CD4-positive, alpha-beta T cell (primary cell): ENCODE data around the gene VGLL3. TPM values are rescaled to one million over a fixed set of nuclear protein-coding genes. Genes with fewer than 3 reads are reported as not detected.

Source experiments
- ATAC-seq: fragments of 200-7000 bp; cut with Tn5 transposase; one replicate; pipeline ENCODE4 v1.10.0; 2022; ENCODE audit warnings: mild to moderate bottlenecking; ENCODE audit not compliant: poor library complexity
- CTCF ChIA-PET: fragments of 350-600 bp; sonication (Branson Sonifier 250); formaldehyde crosslinking; loops from one replicate; lab custom pipeline; 2021; ENCODE audit warnings: antibody characterized with exemption, inconsistent platforms; lab: Charles Lee
- POLR2A ChIA-PET: fragments of 350-600 bp; sonication (Branson Sonifier 250); formaldehyde crosslinking; loops from one replicate; lab custom pipeline; 2021; ENCODE audit warnings: antibody characterized with exemption, inconsistent platforms; lab: Charles Lee
- DNase-seq, 14 experiments: peaks; one replicate each; pipeline ENCODE4 v3.0.0-alpha.2; 2013 to 2020; ENCODE audit warnings: mixed read lengths in 2 of 14
- H3K27ac ChIP-seq, 2 donors: one replicate each; pipeline versions ENCODE4 v1.5.1 to v1.7.0; 2013; ENCODE audit warnings: low read length in 2 of 2, low read depth in 1 of 2, mild to moderate bottlenecking in 1 of 2
- H3K27me3 ChIP-seq, 2 experiments: 1 replicate in 1 of 2; 2 replicates in 1 of 2; pipeline versions ENCODE4 v1.6.1 to v1.7.0; 2013; ENCODE audit warnings: low read length in 2 of 2, control low read depth in 1 of 2, mild to moderate bottlenecking in 1 of 2, moderate library complexity in 1 of 2; ENCODE audit not compliant: insufficient read depth in 2 of 2, control insufficient read depth in 1 of 2
- H3K36me3 ChIP-seq: one replicate; pipeline ENCODE4 v1.6.1; 2013; ENCODE audit warnings: low read length, control low read depth; ENCODE audit not compliant: insufficient read depth
- H3K4me1 ChIP-seq: one replicate; pipeline ENCODE4 v1.6.1; 2013; ENCODE audit warnings: low read length, control low read depth; ENCODE audit not compliant: insufficient read depth
- H3K4me3 ChIP-seq: one replicate; pipeline ENCODE4 v1.5.1; 2013; ENCODE audit warnings: mild to moderate bottlenecking, low read length, moderate library complexity
- H3K9me3 ChIP-seq, 2 experiments: 1 replicate in 1 of 2; 2 replicates in 1 of 2; pipeline versions ENCODE4 v1.6.1 to v1.7.0; 2013; ENCODE audit warnings: low read length in 2 of 2, mild to moderate bottlenecking in 2 of 2, control low read depth in 1 of 2, moderate library complexity in 1 of 2; ENCODE audit not compliant: control insufficient read depth in 1 of 2, insufficient read depth in 1 of 2
- H3K27ac Mint-ChIP-seq: one replicate; pipeline ENCODE4 v1.8.0; 2020; ENCODE audit warnings: mixed read lengths
- H3K27me3 Mint-ChIP-seq: one replicate; pipeline ENCODE4 v1.8.0; 2021; ENCODE audit warnings: mixed read lengths
- H3K36me3 Mint-ChIP-seq: one replicate; pipeline ENCODE4 v1.8.0; 2021; ENCODE audit warnings: low read depth, mixed read lengths
- H3K4me1 Mint-ChIP-seq: one replicate; pipeline ENCODE4 v1.8.0; 2021; ENCODE audit warnings: low read depth, mixed read lengths
- H3K4me3 Mint-ChIP-seq: one replicate; pipeline ENCODE4 v1.8.0; 2020; ENCODE audit warnings: mild to moderate bottlenecking, mixed read lengths
- H3K9me3 Mint-ChIP-seq: one replicate; pipeline ENCODE4 v1.8.0; 2020; ENCODE audit warnings: mixed read lengths
- intact Hi-C, 2 experiments: fragments of 100-400 bp; cut with DNase I in 1 of 2; cut with micrococcal nuclease in 1 of 2; formaldehyde crosslinking; loops; one replicate each; pipeline versions ENCODE4 v1.15.1 to v1.9.0; 2023 to 2025; cut with DNase I, micrococcal nuclease
- total RNA-seq, 174 experiments: library from RNA in 2 of 174; stranded (reverse) in 2 of 174; gene quantifications; one replicate each; pipeline ENCODE4 v1.2.3 and lab custom pipeline; 2021 to 2026
- TF ChIP-seq, protein P1 (sequence below): fragments of 200-600 bp; IDR thresholded peaks from one replicate; pipeline ENCODE4 v1.8.0; 2022; ENCODE audit warnings: antibody characterized with exemption, mild to moderate bottlenecking

Gene VGLL3
- total RNA-seq, 2 experiments from 2014 or later = not detected

DNA sequence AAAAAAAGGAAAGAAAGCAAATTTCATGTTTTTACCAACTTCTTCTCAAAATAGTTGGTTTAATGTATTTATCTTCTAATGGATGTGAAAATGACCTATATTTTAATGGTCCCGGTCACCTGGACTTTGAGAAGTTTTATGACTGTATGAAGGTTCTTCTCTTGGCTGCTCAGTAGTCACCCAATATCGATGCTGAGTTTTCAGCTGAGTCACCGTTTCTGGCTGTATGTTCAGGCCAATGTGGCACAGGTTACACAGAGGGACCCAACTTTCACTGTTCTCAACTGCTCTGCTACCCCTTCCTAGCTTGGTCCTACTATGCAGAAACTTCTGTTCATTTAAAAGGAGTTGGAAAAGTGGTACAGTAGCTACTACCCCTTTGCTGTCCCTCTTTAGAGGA lies 25.8 kb downstream of the VGLL3 start:
- H3K27ac Mint-ChIP-seq = no peak overlapping the region

DNA sequence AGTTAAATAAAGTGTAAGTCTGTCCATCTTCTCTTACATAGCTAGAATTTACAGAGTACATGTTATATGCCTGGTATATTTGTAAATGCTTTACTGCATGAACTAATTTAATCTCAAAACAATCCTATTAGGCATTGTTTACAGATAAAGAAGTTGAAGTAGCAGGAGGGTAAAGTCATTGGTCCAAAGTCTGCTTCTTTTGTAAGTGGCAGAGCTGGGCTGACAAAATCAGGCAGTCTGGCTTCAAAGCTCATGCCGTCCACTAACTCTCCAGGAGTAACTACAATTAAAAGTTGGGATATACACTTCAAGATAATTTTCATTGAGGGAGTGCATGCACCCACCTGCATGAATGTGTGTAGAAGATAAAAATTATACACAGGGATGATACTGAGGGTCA lies 27.3 kb downstream of the VGLL3 start:
- POLR2A ChIA-PET = no interaction called here
- peaks cover 0 to 2% of the 10 kb centered on the region in 2 experiments for H3K9me3 ChIP-seq
- Mint-ChIP-seq H3K27ac (no peak overlapping the region), H3K36me3 (no peaks in the 10 kb centered on the region), H3K4me3 (no peak overlapping the region), H3K9me3 (peaks cover 10% of the 10 kb centered on the region), H3K4me1 (no peaks in the 10 kb centered on the region), H3K27me3 (no peaks in the 10 kb centered on the region)
- no peaks in the 10 kb centered on the region for H3K4me1 ChIP-seq
- intact Hi-C loops = no loop called here
- no peak for DNase-seq
- H3K36me3 ChIP-seq = no peaks in the 10 kb centered on the region
- no peak overlapping the region for H3K4me3 ChIP-seq
- CTCF ChIA-PET = no interaction called here
- TF ChIP-seq, protein P1, sequence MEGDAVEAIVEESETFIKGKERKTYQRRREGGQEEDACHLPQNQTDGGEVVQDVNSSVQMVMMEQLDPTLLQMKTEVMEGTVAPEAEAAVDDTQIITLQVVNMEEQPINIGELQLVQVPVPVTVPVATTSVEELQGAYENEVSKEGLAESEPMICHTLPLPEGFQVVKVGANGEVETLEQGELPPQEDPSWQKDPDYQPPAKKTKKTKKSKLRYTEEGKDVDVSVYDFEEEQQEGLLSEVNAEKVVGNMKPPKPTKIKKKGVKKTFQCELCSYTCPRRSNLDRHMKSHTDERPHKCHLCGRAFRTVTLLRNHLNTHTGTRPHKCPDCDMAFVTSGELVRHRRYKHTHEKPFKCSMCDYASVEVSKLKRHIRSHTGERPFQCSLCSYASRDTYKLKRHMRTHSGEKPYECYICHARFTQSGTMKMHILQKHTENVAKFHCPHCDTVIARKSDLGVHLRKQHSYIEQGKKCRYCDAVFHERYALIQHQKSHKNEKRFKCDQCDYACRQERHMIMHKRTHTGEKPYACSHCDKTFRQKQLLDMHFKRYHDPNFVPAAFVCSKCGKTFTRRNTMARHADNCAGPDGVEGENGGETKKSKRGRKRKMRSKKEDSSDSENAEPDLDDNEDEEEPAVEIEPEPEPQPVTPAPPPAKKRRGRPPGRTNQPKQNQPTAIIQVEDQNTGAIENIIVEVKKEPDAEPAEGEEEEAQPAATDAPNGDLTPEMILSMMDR = no peak
- H3K27me3 ChIP-seq = no peaks in the 10 kb centered on the region
- H3K27ac ChIP-seq = no peak overlapping the region
- ATAC-seq = no peak

More for the DNA sequence above, 25.8 kb downstream of the VGLL3 start:
- ChIA-PET POLR2A (no interaction called here), CTCF (no interaction called here)
- H3K27me3 ChIP-seq = no peaks in the 10 kb centered on the region
- H3K4me1 ChIP-seq = no peaks in the 10 kb centered on the region
- ATAC-seq (no peak), DNase-seq (no peak)
- intact Hi-C loops = no loop called here
- no peaks in the 10 kb centered on the region for H3K36me3 ChIP-seq
- Mint-ChIP-seq H3K4me1 (no peaks in the 10 kb centered on the region), H3K27me3 (no peaks in the 10 kb centered on the region), H3K9me3 (peaks cover 10% of the 10 kb centered on the region), H3K4me3 (no peak overlapping the region), H3K36me3 (no peaks in the 10 kb centered on the region)
- TF ChIP-seq, protein P1 = no peak
- H3K4me3 ChIP-seq = no peak overlapping the region
- no peak overlapping the region for H3K27ac ChIP-seq
- H3K9me3 ChIP-seq = peaks cover 0 to 5% of the 10 kb centered on the region in 2 experiments

DNA sequence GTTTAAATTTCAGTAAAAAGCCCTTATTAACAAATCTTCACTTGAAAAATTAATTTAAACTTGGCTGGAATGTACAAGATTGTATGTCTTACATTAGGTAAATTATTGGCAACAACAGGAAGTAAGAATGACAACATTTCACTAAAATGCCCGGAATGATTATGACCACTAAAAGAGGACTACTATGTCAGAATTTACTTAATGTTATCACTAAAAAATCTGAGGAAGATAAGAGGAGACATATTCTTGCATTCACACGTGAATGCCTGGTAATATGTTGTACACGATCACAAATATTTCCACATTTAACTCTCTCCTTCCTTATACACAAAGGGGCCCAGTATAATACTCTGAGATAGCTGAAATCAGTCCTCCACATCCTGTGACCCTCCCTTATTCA lies 29.7 kb downstream of the VGLL3 start:
- POLR2A ChIA-PET = no interaction called here
- Mint-ChIP-seq H3K4me1 (no peaks in the 10 kb centered on the region), H3K27ac (no peak overlapping the region), H3K36me3 (no peaks in the 10 kb centered on the region), H3K9me3 (peaks cover 14% of the 10 kb centered on the region), H3K27me3 (no peaks in the 10 kb centered on the region), H3K4me3 (no peak overlapping the region)
- no peaks in the 10 kb centered on the region for H3K36me3 ChIP-seq
- intact Hi-C loops = no loop called here
- H3K9me3 ChIP-seq = no peaks in the 10 kb centered on the region
- ATAC-seq (no peak), DNase-seq (no peak)
- CTCF ChIA-PET = no interaction called here
- H3K4me3 ChIP-seq = no peak overlapping the region
- H3K27me3 ChIP-seq = no peaks in the 10 kb centered on the region
- TF ChIP-seq, protein P1 = no peak
- H3K27ac ChIP-seq = no peak overlapping the region
- H3K4me1 ChIP-seq = no peaks in the 10 kb centered on the region
